Aortic smooth muscle cell (primary cell): ENCODE measurements around the gene SPPL3. TPM values are rescaled to one million over a fixed set of nuclear protein-coding genes. Genes with fewer than 3 reads are reported as not detected.

Experiments used
- total RNA-seq: library from RNA; depleted of rRNA; stranded (reverse); fragments of >200 nt; gene quantifications from 2 replicates; pipeline ENCODE4 v1.2.3, GENCODE V29; 2014

The SPPL3 gene
- total RNA-seq: 4.1 and 6.1 TPM in 2 replicates

GRCh38 chr12:120904197-120904773 is at the start of gene SPPL3:
TSS of gene SPPL3 (minus strand) at chr12:120904358. CDS start at chr12:120903867, 491 bp downstream.

GRCh38 chr12:120725659-120726509 is 178.3 kb downstream of the SPPL3 start, which contains the start of gene ACADS:
TSS of gene ACADS (plus strand) at chr12:120725826. CDS start at chr12:120725886, 60 bp downstream.

Other genes starting within 250 kb of the SPPL3 start
- gene MLEC, start 217.2 kb downstream of the SPPL3 start, total RNA-seq: 87.0 and 105 TPM in 2 replicates
- 17.5 and 18.8 TPM in 2 replicates for gene UNC119B, start 193.9 kb downstream of the SPPL3 start, total RNA-seq
- 9.4 and 10.0 TPM in 2 replicates for gene ACADS, start 178.5 kb downstream of the SPPL3 start, total RNA-seq
- gene HNF1A, start 74.2 kb upstream of the SPPL3 start, total RNA-seq: not detected in 2 replicates
- 11.8 and 13.2 TPM in 2 replicates for gene C12orf43, start 112.1 kb upstream of the SPPL3 start, total RNA-seq
- 0.13 and 0.19 TPM in 2 replicates for gene OASL, start 134.9 kb upstream of the SPPL3 start, total RNA-seq
- gene P2RX7, start 228.5 kb upstream of the SPPL3 start, total RNA-seq: 1.3 and 2.2 TPM in 2 replicates